H9 (cell line): ENCODE data around the gene KCNJ14. TPM values are rescaled to one million over a fixed set of nuclear protein-coding genes. Genes with fewer than 3 reads are reported as not detected.

Experiments
- DNase-seq: peaks from one replicate; pipeline ENCODE4 v3.0.0-alpha.2; 2017
- H2AFZ ChIP-seq: one replicate; pipeline ENCODE4 v1.6.1; 2013; ENCODE audit warnings: mild to moderate bottlenecking, low read length, control low read depth, moderate library complexity
- H2AK5ac ChIP-seq: 2 replicates; pipeline ENCODE4 v1.6.1; 2013; ENCODE audit warnings: low read length, control low read depth, mixed read lengths; ENCODE audit not compliant: insufficient read length
- H2BK120ac ChIP-seq: one replicate; pipeline ENCODE4 v1.6.1; 2013; ENCODE audit warnings: low read depth, mild to moderate bottlenecking, low read length, control low read depth, inconsistent platforms; ENCODE audit not compliant: poor library complexity, severe bottlenecking
- H2BK12ac ChIP-seq: 2 replicates; pipeline ENCODE4 v1.6.1; 2013; ENCODE audit warnings: low read length, control low read depth, mixed read lengths, low read depth; ENCODE audit not compliant: insufficient read length
- H2BK15ac ChIP-seq: 2 replicates; pipeline ENCODE4 v1.6.1; 2013; ENCODE audit warnings: low read depth, low read length, control low read depth
- H2BK20ac ChIP-seq: one replicate; pipeline ENCODE4 v1.6.1; 2013; ENCODE audit warnings: low read depth, mild to moderate bottlenecking, low read length, control low read depth, inconsistent platforms; ENCODE audit not compliant: poor library complexity, severe bottlenecking
- H2BK5ac ChIP-seq: 2 replicates; pipeline ENCODE4 v1.6.1; 2013; ENCODE audit warnings: low read length, control low read depth, mixed read lengths; ENCODE audit not compliant: insufficient read length
- H3K14ac ChIP-seq: 2 replicates; pipeline ENCODE4 v1.6.1; 2013; ENCODE audit warnings: low read length, control low read depth; ENCODE audit not compliant: insufficient read depth
- H3K18ac ChIP-seq: 2 replicates; pipeline ENCODE4 v1.6.1; 2013; ENCODE audit warnings: low read depth, mild to moderate bottlenecking, mixed read lengths, low read length, control low read depth; ENCODE audit not compliant: insufficient read length
- H3K23ac ChIP-seq: 2 replicates; pipeline ENCODE4 v1.6.1; 2013; ENCODE audit warnings: low read length, control low read depth, mixed read lengths, low read depth; ENCODE audit not compliant: insufficient read length
- H3K23me2 ChIP-seq: 2 replicates; pipeline ENCODE4 v1.6.1; 2013; ENCODE audit warnings: low read depth, mild to moderate bottlenecking, mixed read lengths, low read length, control low read depth; ENCODE audit not compliant: insufficient read length, poor library complexity, severe bottlenecking
- H3K27ac ChIP-seq: 2 replicates; pipeline ENCODE4 v1.5.1; 2013; ENCODE audit warnings: low read length, control low read depth, mixed read lengths, low read depth; ENCODE audit not compliant: insufficient read length
- H3K27me3 ChIP-seq: 2 replicates; pipeline ENCODE4 v1.6.1; 2013; ENCODE audit warnings: low read length, control low read depth, inconsistent platforms; ENCODE audit not compliant: insufficient read depth
- H3K4ac ChIP-seq: 2 replicates; pipeline ENCODE4 v1.6.1; 2013; ENCODE audit warnings: low read depth, mild to moderate bottlenecking, control low read depth, inconsistent platforms, low read length, moderate library complexity
- H3K4me1 ChIP-seq: 2 replicates; pipeline ENCODE4 v1.6.1; 2013; ENCODE audit warnings: low read length, control low read depth, inconsistent platforms; ENCODE audit not compliant: insufficient read depth
- H3K4me2 ChIP-seq: 2 replicates; pipeline ENCODE4 v1.6.1; 2013; ENCODE audit warnings: low read length, control low read depth, mixed read lengths; ENCODE audit not compliant: insufficient read length, insufficient read depth
- H3K56ac ChIP-seq: 2 replicates; pipeline ENCODE4 v1.6.1; 2013; ENCODE audit warnings: low read depth, mild to moderate bottlenecking, mixed read lengths, low read length, control low read depth; ENCODE audit not compliant: insufficient read length
- H3K79me1 ChIP-seq: 2 replicates; pipeline ENCODE4 v1.6.1; 2013; ENCODE audit warnings: low read depth, mild to moderate bottlenecking, moderate library complexity, low read length, control low read depth, inconsistent platforms; ENCODE audit not compliant: insufficient read depth, poor library complexity, severe bottlenecking
- H3K79me2 ChIP-seq: 2 replicates; pipeline ENCODE4 v1.6.1; 2013; ENCODE audit warnings: low read length, control low read depth, inconsistent platforms; ENCODE audit not compliant: insufficient read depth
- H3K9ac ChIP-seq: 2 replicates; pipeline ENCODE4 v1.6.1; 2013; ENCODE audit warnings: low read length, control low read depth, mixed read lengths; ENCODE audit not compliant: insufficient read length; ENCODE audit errors: extremely low read depth
- H3K9me3 ChIP-seq: one replicate; pipeline ENCODE4 v1.6.1; 2013; ENCODE audit warnings: low read depth, low read length, inconsistent platforms; ENCODE audit not compliant: control insufficient read depth
- H3T11ph ChIP-seq: one replicate; pipeline ENCODE4 v1.6.1; 2013; ENCODE audit warnings: mild to moderate bottlenecking, low read length, control low read depth, inconsistent platforms
- H4K20me1 ChIP-seq: one replicate; pipeline ENCODE4 v1.6.1; 2013; ENCODE audit not compliant: control insufficient read depth, insufficient read length, insufficient read depth
- H4K5ac ChIP-seq: 2 replicates; pipeline ENCODE4 v1.6.1; 2013; ENCODE audit warnings: low read depth, mild to moderate bottlenecking, mixed read lengths, low read length, control low read depth; ENCODE audit not compliant: insufficient read length
- H4K8ac ChIP-seq: replicated peaks from 2 replicates; pipeline ENCODE4 v1.6.1; 2013; ENCODE audit warnings: low read length, control low read depth, mixed read lengths, low read depth; ENCODE audit not compliant: insufficient read length
- H4K91ac ChIP-seq: 2 replicates; pipeline ENCODE4 v1.6.1; 2013; ENCODE audit warnings: low read depth, mild to moderate bottlenecking, moderate library complexity, mixed read lengths, low read length, control low read depth; ENCODE audit not compliant: insufficient read length
- H3K27ac Mint-ChIP-seq, 3 experiments: 2 replicates in 2 of 3; 3 replicates in 1 of 3; pipeline ENCODE4 v1.8.0; 2020 to 2021; ENCODE audit warnings: mixed read lengths in 3 of 3, mild to moderate bottlenecking in 1 of 3, moderate library complexity in 1 of 3
- H3K27me3 Mint-ChIP-seq: 2 replicates; pipeline ENCODE4 v1.8.0; 2021; ENCODE audit warnings: low read depth, mild to moderate bottlenecking, moderate library complexity, mixed read lengths
- H3K36me3 Mint-ChIP-seq, 3 experiments: 2 replicates in 2 of 3; 3 replicates in 1 of 3; pipeline ENCODE4 v1.8.0; 2020 to 2021; ENCODE audit warnings: low read depth in 3 of 3, mixed read lengths in 3 of 3; ENCODE audit not compliant: insufficient read depth in 1 of 3
- H3K4me1 Mint-ChIP-seq, 2 experiments: 2 replicates each; pipeline ENCODE4 v1.8.0; 2020; ENCODE audit warnings: mixed read lengths in 2 of 2
- H3K4me3 Mint-ChIP-seq, 2 experiments: 2 replicates in 1 of 2; 3 replicates in 1 of 2; pipeline ENCODE4 v1.8.0; 2020 to 2021; ENCODE audit warnings: mild to moderate bottlenecking in 2 of 2, mixed read lengths in 2 of 2, moderate library complexity in 1 of 2
- H3K9me3 Mint-ChIP-seq, 2 experiments: 2 replicates in 1 of 2; 3 replicates in 1 of 2; pipeline ENCODE4 v1.8.0; 2020; ENCODE audit warnings: mild to moderate bottlenecking in 2 of 2, mixed read lengths in 2 of 2, moderate library complexity in 1 of 2
- CTCF ChIP-seq: fragments of 200-600 bp; sonication (generic); conservative IDR thresholded peaks from 3 replicates; pipeline ENCODE4 v1.8.0; 2021; ENCODE audit warnings: antibody characterized with exemption, mild to moderate bottlenecking
- WGBS: extraction: QIAGEN DNeasy Blood & Tissue Kit; methylation state at CpG from one replicate; pipeline ENCODE4 v1.1.7; 2013; ENCODE audit warnings: missing lambda C conversion rate, low lambda C conversion rate, mixed read lengths; ENCODE audit not compliant: insufficient read length; ENCODE audit errors: extremely low coverage; 5-methylcytosine and 5-hydroxymethylcytosine counted together
- total RNA-seq: library from RNA; stranded (reverse); gene quantifications from 2 replicates; pipeline ENCODE4 v1.2.1, GENCODE V29; 2021

The KCNJ14 gene
- total RNA-seq, 1 experiment from 2014 or later, result 1.2 TPM

DNA sequence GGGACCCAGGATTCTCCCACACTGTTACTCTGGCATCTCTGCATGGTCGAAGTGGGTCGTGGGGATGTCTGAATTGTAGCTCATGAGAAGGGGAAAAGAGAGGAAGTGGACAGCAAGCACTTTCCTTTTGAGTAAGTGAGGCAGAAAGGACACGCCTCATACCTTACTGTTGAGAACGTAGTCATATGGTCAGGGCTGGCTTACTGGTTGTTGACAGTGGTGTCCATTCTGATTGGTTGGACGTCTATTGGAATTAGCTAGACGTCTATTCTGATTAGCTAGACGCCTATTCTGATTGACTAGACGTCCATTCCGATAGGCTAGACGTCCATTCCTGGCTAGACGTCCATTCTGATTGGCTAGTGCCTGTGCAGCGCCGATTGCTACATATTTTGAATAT, 49.5 kb upstream of the KCNJ14 start:
- Histone ChIP-seq H3K9ac (no peak overlapping the region), H4K8ac (no peak overlapping the region), H3K27ac (no peak overlapping the region), H3K9me3 (no peaks in the 10 kb centered on the region), H3K56ac (no peak overlapping the region), H4K91ac (no peak overlapping the region), H3K14ac (no peak overlapping the region), H2AK5ac (no peak overlapping the region), H3K23me2 (no peaks in the 10 kb centered on the region), H2AFZ (no peak overlapping the region), H2BK20ac (no peak overlapping the region), H2BK15ac (no peak overlapping the region), H3K4ac (no peak overlapping the region), H3K27me3 (no peaks in the 10 kb centered on the region), H3K18ac (no peak overlapping the region), H3T11ph (no peak overlapping the region), H2BK5ac (no peak overlapping the region), H3K4me2 (no peak overlapping the region), H3K79me1 (peaks cover 6% of the 10 kb centered on the region), H4K5ac (no peak overlapping the region), H4K20me1 (no peaks in the 10 kb centered on the region), H2BK120ac (no peak overlapping the region), H2BK12ac (no peak overlapping the region), H3K4me1 (peaks cover 10% of the 10 kb centered on the region; the same call in 1 of the 2 replicates), H3K79me2 (peaks cover 11% of the 10 kb centered on the region; the same call in 1 of the 2 replicates), H3K23ac (no peak overlapping the region)
- Mint-ChIP-seq H3K36me3 (peaks cover 0 to 8% (median 7%) of the 10 kb centered on the region in 3 experiments; a peak in 4 of 7 replicates), H3K4me1 (peaks cover 30 to 37% of the 10 kb centered on the region in 2 experiments), H3K4me3 (no peak overlapping the region), H3K27ac (no peak overlapping the region), H3K9me3 (peaks cover 2% of the 10 kb centered on the region in 2 experiments; a peak in 1 of 5 replicates), H3K27me3 (no peaks in the 10 kb centered on the region)
- TF ChIP-seq CTCF, result no peak
- WGBS, result no CpG with 5 or more reads among the region's 13 CpGs
- DNase-seq, result no peak
